Measurements from ENCODE around the gene CPSF3.

The CPSF3 gene

GRCh38 chr2:9422321-9423099, 944 bp upstream of the CPSF3 start:
- DNase-seq: peak; percentile 69

DNA sequence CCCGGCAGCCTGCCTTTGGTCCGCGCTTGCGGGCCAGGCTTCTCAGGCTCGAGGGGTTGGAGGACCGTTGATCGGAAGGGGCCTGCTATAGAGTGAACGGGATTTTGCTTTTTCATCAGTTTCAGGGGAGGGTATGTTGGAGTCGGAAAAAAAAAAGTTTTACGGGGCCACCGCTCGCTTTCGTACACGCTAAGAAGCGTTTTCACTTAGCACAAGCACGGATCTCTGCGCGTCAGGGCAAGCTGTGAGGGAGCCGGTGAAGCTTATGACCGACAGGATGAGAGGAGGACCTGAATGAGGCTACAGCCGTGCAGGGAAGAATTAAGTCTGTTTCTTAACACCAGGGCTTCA, 443 bp downstream of the CPSF3 start:
- no peak for DNase-seq

- DNase-seq: no peak
Measured at GRCh38 chr2:9424447-9425164, 1.2 kb downstream of the CPSF3 start.

DNA sequence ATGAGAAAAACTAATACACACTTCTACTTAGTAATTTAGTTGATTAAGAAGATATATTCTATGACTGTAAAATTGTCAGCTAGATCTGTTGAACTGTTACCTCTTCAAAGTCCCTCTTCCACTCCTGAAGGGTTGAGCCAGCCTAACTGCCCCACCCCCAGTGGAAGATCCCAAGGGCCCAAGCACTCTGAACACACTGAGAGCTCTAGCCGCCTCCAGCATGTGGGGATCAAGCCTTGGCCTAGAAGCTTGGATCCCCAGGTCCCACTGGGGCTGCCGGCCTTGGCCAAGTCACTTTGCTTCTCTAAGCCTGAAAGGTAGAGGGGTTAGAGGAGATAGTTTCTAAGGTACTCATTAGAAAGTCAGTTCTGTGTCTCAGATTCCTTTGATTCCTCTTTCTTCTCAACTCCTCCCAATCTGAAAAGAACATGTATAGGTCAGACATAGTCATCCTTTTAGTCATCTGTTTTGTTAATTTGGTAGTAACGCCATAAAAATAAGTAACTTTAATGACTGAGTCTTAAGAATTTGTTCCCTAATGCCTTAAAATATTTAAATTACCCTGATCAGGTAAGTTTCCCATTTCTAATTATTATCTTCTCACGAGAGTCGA, 5.6 kb downstream of the CPSF3 start:
- DNase-seq: no peak

DNA sequence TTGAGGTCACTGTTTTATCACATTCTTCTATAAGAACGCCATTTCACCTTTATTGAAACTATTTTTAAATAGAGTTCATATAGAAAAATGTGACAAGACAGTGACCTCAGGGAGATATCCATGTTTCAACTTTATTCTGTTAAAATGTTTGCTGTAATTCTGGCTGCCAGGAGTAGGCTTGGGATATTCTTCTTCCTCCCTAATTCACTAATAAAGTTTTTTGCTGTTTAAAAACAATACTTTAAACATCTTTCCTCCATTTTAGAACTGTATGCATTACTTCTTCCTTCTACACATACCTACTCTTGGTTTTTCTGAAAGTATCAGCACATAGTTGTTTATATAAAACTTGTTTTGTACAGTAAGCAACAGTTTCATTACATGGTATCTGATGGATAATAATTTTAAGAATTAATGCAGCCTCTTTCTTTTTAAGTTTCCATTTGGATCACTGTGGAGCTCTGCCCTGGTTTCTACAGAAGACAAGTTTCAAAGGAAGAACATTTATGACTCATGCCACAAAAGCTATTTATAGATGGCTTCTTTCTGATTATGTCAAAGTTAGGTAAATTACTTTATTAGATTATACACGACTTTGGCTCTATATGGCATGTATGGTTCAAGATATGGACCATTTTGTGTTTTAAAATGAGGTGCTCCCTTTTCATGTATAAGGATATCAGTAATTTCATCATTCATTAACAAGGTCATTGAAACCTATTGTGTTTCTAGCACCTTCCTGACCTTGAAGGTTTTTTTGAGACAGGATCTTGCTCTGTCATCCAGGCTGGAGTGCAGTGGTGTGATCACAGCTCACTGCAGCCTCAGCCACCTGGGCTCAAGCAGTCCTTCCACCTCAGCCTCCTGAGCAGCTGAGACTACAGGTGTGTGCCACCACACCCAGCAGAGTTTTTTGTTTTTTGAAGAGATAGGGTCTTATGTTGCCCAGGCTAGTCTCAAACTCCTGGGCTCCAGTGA, 7.2 kb downstream of the CPSF3 start:
- no peak for DNase-seq

DNA sequence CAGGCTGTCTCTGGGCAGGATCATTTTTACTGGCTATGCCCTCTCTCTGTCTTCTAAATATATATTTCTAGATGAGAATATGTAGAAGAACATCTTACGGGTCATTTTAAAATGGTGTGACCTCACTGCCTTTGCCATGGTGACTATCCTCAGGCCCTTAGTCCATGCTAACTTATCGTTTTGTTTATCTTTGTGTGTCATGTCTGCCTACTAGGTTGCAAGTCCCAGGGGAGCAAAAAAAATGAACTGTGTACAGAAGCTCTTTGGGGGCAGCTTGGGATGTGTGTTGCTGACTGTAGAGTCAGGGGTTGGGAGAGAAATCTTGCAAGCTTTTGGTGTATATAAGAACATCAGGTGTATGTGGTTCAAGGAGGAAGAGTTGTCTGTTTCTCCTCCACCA, 11.0 kb downstream of the CPSF3 start:
- DNase-seq: no peak

- DNase-seq: no peak
Measured at GRCh38 chr2:9439536-9439935, 16.1 kb downstream of the CPSF3 start.

- DNase-seq: no peak
Measured at GRCh38 chr2:9440058-9440727, 16.7 kb downstream of the CPSF3 start.

GRCh38 chr2:9441556-9441955, 18.1 kb downstream of the CPSF3 start:
- no peak for DNase-seq

DNA sequence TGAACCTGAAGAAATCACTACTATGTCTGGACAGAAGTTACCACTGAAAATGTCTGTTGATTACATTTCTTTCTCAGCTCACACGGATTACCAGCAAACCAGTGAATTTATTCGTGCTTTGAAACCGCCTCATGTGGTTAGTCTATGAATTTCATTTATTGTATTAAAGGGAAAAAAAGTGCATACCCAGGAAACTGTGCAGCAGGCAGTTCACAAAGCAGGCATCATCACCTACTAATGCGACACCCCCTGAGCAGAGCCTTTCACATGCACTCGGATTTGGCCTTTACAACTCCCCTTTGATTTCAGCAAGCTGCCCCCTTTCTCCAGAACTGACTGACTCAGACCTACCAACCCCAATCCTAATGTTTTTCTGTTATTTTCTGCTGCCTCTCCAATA, 20.1 kb downstream of the CPSF3 start:
- DNase-seq: no peak

GRCh38 chr2:9445089-9445488, 21.6 kb downstream of the CPSF3 start:
- DNase-seq: no peak

DNA sequence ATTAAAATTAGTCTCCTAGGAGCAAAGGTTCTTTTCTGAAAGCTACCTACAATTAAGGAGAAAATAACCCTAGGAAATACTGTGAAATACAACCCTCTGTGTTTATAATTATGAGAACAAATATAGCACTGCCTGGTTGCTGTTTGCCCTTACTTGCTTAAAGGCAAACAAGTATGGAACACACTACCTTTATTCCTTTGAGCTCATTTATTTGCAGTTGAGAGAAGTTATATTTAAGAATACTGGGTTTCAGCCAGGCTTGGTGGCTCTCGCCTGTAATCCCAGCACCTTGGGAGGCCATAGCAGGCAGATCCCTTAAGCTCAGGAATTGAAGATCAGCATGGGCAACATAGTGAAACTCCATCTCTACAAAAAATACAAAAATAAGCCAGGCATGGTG, 27.8 kb downstream of the CPSF3 start:
- DNase-seq: no peak

DNA sequence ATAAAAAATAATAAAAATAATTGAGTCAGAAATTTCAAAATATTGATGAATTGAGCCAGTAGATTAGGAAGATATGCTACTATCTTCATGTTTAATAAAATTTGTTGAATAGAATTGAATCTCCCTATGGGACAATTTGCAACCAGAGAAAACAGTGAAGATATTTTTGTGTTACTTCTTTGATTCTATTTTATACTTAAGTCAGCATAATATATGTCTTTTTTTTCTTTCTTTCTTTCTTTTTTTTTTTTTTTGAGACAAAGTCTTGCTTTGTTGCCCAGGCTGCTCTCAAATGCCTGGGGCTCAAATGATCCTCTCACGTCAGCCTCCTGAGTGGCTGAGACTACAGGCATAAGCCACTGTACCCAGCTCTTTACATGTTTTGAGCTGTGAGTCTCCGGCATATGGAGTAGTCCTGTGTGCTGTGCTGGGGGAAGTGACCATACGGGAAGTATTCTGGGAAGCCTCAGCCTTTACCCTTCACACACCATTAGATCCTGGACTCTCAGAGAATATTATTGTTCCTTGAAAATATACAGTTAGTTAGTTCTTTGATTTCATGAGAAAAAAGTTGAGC, 37.1 kb downstream of the CPSF3 start:
- no peak for DNase-seq

- DNase-seq: no peak
Measured at GRCh38 chr2:9461079-9461478, 37.6 kb downstream of the CPSF3 start.

DNA sequence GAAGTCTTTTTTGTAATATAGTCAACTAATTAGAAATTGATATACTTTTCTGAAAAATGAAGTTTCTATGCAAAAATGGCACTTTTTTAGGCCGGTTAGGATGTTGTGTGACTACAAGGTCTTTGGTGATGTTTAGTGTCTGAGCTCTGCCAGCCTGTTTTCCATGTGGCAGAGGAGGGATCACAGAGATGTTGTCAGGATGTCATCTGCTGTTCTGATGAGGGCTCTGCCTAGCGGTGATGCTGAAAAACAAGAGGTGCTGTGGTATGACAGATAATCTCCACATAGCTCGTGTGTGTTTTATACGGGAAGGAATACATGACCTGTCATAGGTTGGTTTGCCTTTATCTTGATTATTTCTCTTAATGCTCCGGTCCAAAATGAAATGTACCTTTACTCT, 38.9 kb downstream of the CPSF3 start:
- no peak for DNase-seq

- no peak for DNase-seq
Measured at GRCh38 chr2:9462886-9463697, 39.6 kb downstream of the CPSF3 start.

DNA sequence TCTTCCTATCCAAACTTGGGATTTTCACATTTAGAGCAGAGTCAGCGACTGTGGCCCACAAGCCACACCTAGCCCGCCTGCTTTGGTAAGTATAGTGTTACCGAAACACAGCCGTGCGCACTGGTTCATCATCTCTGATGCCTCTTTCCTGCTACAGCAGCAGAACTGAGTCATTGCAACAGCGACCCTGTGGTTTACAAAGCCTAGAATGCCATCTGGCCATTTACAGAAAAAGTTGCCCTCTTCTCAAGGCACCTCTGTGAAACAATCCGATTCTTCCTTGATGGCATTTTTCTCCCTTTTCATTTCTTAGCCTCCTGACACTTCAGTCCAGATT, 40.2 kb downstream of the CPSF3 start:
- DNase-seq: no peak

GRCh38 chr2:9465170-9465569, 41.7 kb downstream of the CPSF3 start:
- no peak for DNase-seq

- no peak for DNase-seq
Measured at GRCh38 chr2:9466147-9466683, 42.8 kb downstream of the CPSF3 start.

DNA sequence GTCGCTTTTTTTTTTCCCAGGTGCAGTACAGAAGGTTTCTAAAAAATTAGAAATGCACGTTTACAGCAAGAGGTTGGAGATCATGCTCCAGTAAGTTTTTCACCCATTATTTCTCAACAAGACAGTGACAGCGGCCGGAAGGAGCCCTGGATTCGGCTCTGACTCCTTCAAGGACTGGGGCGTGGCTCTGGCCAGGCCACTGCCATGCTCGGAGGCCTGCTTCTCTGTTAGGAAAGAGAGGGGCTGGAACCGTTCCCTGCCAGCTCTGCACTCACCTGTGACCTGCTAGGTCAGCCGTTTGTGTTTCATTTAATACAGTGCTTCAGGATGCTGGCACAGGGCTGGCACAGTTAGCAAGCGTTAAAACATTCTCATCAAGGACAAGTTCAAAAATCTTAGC, 44.2 kb downstream of the CPSF3 start:
- DNase-seq: no peak

GRCh38 chr2:9471206-9471605, 47.8 kb downstream of the CPSF3 start:
- no peak for DNase-seq

Data from eye (tissue), 1 donor.